H1 (cell line): ENCODE data around the gene HOXA6. TPM values are rescaled to one million over a fixed set of nuclear protein-coding genes. Genes with fewer than 3 reads are reported as not detected.

Experiments
- RFX5 ChIP-seq: IDR thresholded peaks from 2 replicates; pipeline ENCODE4 v1.6.1; 2011; ENCODE audit warnings: low read depth, low read length, improper control_type of control experiment, borderline replicate concordance
- polyA plus RNA-seq, 7 experiments: library from polyadenylated mRNA; depleted of rRNA in 3 of 7; stranded (reverse) in 5 of 7; unstranded in 2 of 7; fragments of >200 nt in 5 of 7; fragments of 200-250 nt in 2 of 7; gene quantifications; 1 replicate in 5 of 7; 2 replicates in 1 of 7; 4 replicates in 1 of 7; pipeline versions ENCODE4 v1.2.1 to v1.2.3, GENCODE V29; 2011 to 2013; ENCODE audit warnings: missing spikeins in 2 of 7, mixed read lengths in 2 of 7
- total RNA-seq: library from RNA; stranded (reverse); fragmentation: NEBNext Ultra II Directional; extraction: Animal tissue kit (Norgen Biotek cat#: 25700); gene quantifications from 2 replicates; pipeline ENCODE4 v1.2.1, GENCODE V29; 2021
- TF ChIP-seq, protein P1 (sequence below): IDR thresholded peaks from 2 replicates; pipeline ENCODE4 v1.6.1; 2011; ENCODE audit warnings: low read length, improper control_type of control experiment

Gene HOXA6
- total and polyA plus RNA-seq, 2 of the 8 experiments (the other 6 are each of a cell fraction or from before 2014, with no cell fraction given) = not detected

- TF ChIP-seq, protein P1, sequence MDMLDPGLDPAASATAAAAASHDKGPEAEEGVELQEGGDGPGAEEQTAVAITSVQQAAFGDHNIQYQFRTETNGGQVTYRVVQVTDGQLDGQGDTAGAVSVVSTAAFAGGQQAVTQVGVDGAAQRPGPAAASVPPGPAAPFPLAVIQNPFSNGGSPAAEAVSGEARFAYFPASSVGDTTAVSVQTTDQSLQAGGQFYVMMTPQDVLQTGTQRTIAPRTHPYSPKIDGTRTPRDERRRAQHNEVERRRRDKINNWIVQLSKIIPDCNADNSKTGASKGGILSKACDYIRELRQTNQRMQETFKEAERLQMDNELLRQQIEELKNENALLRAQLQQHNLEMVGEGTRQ = no peak
- TF ChIP-seq RFX5 = no peak
Observed at GRCh38 chr7:27134392-27134791, 13.2 kb downstream of the HOXA6 start (continued).
